ENCODE data around the gene BRMS1L.
"Not testable (repeated sequence)": the region's sequence is repeated elsewhere in the genome, so short reads cannot be mapped to it uniquely, and the experiment has no call there.

DNA sequence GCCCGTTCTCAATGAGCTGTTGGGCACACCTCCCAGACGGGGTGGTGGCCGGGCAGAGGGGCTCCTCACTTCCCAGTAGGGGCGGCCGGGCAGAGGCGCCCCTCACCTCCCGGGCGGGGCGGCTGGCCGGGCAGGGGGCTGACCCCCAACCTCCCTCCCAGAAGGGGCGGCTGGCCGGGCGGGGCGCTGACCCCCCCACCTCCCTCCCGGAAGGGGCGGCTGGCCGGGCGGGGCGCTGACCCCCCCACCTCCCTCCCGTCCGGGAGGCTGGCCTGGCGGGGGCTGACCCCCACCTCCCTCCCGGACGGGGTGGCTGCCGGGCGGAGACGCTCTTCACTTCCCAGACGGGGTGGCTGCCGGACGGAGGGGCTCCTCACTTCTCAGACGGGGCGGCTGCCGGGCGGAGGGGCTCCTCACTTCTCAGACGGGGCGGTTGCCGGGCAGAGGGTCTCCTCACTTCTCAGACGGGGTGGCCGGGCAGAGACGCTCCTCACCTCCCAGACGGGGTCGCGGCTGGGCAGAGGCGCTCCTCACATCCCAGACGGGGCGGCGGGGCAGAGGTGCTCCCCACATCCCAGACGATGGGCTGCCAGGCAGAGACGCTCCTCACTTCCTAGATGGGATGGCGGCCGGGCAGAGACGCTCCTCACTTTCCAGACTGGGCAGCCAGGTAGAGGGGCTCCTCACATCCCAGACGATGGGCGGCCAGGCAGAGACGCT is 1.5 kb upstream of the BRMS1L start:
- not testable (repeated sequence) for TF ChIP-seq ZNF468 (CRISPR knock-in tag; IDR thresholded peaks at IDR 0.05); POLR2AphosphoS5 (IDR thresholded peaks at IDR 0.05; ENCODE audit: low read depth, low read length); ZFP90 (CRISPR knock-in tag; IDR thresholded peaks at IDR 0.05; ENCODE audit: borderline replicate concordance); GTF3A (CRISPR knock-in tag; conservative IDR thresholded peaks at IDR 0.05)
- TF ChIP-seq, protein P1, sequence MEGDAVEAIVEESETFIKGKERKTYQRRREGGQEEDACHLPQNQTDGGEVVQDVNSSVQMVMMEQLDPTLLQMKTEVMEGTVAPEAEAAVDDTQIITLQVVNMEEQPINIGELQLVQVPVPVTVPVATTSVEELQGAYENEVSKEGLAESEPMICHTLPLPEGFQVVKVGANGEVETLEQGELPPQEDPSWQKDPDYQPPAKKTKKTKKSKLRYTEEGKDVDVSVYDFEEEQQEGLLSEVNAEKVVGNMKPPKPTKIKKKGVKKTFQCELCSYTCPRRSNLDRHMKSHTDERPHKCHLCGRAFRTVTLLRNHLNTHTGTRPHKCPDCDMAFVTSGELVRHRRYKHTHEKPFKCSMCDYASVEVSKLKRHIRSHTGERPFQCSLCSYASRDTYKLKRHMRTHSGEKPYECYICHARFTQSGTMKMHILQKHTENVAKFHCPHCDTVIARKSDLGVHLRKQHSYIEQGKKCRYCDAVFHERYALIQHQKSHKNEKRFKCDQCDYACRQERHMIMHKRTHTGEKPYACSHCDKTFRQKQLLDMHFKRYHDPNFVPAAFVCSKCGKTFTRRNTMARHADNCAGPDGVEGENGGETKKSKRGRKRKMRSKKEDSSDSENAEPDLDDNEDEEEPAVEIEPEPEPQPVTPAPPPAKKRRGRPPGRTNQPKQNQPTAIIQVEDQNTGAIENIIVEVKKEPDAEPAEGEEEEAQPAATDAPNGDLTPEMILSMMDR (CRISPR knock-in tag; IDR thresholded peaks at IDR 0.05), result not testable (repeated sequence)
- TF ChIP-seq, protein P2, sequence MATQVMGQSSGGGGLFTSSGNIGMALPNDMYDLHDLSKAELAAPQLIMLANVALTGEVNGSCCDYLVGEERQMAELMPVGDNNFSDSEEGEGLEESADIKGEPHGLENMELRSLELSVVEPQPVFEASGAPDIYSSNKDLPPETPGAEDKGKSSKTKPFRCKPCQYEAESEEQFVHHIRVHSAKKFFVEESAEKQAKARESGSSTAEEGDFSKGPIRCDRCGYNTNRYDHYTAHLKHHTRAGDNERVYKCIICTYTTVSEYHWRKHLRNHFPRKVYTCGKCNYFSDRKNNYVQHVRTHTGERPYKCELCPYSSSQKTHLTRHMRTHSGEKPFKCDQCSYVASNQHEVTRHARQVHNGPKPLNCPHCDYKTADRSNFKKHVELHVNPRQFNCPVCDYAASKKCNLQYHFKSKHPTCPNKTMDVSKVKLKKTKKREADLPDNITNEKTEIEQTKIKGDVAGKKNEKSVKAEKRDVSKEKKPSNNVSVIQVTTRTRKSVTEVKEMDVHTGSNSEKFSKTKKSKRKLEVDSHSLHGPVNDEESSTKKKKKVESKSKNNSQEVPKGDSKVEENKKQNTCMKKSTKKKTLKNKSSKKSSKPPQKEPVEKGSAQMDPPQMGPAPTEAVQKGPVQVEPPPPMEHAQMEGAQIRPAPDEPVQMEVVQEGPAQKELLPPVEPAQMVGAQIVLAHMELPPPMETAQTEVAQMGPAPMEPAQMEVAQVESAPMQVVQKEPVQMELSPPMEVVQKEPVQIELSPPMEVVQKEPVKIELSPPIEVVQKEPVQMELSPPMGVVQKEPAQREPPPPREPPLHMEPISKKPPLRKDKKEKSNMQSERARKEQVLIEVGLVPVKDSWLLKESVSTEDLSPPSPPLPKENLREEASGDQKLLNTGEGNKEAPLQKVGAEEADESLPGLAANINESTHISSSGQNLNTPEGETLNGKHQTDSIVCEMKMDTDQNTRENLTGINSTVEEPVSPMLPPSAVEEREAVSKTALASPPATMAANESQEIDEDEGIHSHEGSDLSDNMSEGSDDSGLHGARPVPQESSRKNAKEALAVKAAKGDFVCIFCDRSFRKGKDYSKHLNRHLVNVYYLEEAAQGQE (IDR thresholded peaks at IDR 0.05; ENCODE audit: borderline replicate concordance in 1 of 2, low read depth in 1 of 2, low read length in 2 of 2), result not testable (repeated sequence)

Measured in HepG2 (cell line).